ENCODE measurements around the gene MRPL51. TPM values are rescaled to one million over a fixed set of nuclear protein-coding genes. Genes with fewer than 3 reads are reported as not detected.
"Not testable (repeated sequence)": the region's sequence is repeated elsewhere in the genome, so short reads cannot be mapped to it uniquely, and the experiment has no call there.

MRPL51 gene
- total and polyA plus RNA-seq, 7 experiments from 2014 or later: 22.5 to 220 (median 82.0) TPM

DNA sequence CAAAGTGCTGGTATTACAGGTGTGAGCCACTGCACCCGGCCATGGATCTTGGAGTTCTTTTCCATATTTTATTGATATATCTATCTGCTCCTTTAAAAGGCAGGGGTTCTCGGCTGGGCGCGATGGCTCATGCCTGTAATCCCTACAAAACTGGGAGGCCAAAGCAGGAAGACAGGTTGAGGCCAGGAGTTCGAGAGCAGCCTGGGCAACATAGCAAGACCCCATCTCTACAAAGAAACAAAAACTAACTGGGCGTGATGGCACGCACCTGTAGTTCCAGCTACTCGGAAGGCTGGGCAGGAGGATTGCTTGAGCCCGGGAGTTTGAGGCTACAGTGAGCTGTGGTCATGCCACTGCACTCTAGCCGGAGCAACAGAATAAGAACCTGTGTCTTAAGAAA lies 29.1 kb upstream of the MRPL51 start:
- H3K4me3 Mint-ChIP-seq: no peak overlapping the region
- H3K4me1 Mint-ChIP-seq: peaks cover 0 to 7% (median 0%) of the 10 kb centered on the region in 7 donors
- Histone ChIP-seq H3K9me3 (ENCODE audit: control insufficient read depth in 2 of 3, low read length in 3 of 3) (no peaks in the 10 kb centered on the region), H3K4me3 (ENCODE audit: low read length) (no peak overlapping the region), H3K4me1 (ENCODE audit: control insufficient read depth in 2 of 2, insufficient read depth in 2 of 2, low read length in 2 of 2) (no peaks in the 10 kb centered on the region), H3K27me3 (ENCODE audit: control insufficient read depth in 2 of 2, insufficient read depth in 2 of 2, low read length in 2 of 2) (no peaks in the 10 kb centered on the region), H3K36me3 (ENCODE audit: control insufficient read depth in 2 of 3, insufficient read depth in 3 of 3, low read length in 3 of 3) (peaks cover 21 to 89% (median 26%) of the 10 kb centered on the region in 3 experiments), H3K27ac (ENCODE audit: low read depth, low read length) (no peak overlapping the region)
- intact Hi-C loops (cut with micrococcal nuclease): no loop called here
- H3K36me3 Mint-ChIP-seq: peaks cover 14 to 54% (median 23%) of the 10 kb centered on the region in 5 donors
- ChIA-PET CTCF (no interaction called here), POLR2A (interaction anchor here (0.7 to 1.4 kb wide), 3 partner anchors 10 to 77 kb away, joined by 3 to 4 read pairs (median 4); no protein-coding TSS in a partner anchor)
- no peaks in the 10 kb centered on the region for H3K27me3 Mint-ChIP-seq
- no peaks in the 10 kb centered on the region for H3K9me3 Mint-ChIP-seq
- ATAC-seq (no peak), DNase-seq (no peak)
- no peak overlapping the region for H3K27ac Mint-ChIP-seq

GRCh38 chr12:6520186-6520585 lies 27.1 kb upstream of the MRPL51 start:
- ChIA-PET POLR2A (interaction anchor here (1.1 kb wide), 1 partner anchor 12 kb away, joined by 3 read pairs; no protein-coding TSS in a partner anchor), CTCF (no interaction called here)
- Mint-ChIP-seq H3K4me1 (peaks cover 0 to 7% (median 0%) of the 10 kb centered on the region in 7 donors), H3K9me3 (no peaks in the 10 kb centered on the region), H3K27ac (peak overlapping the region in 7 of 9 donors; percentile 9 to 78 (median 29)), H3K27me3 (no peaks in the 10 kb centered on the region), H3K4me3 (no peak overlapping the region), H3K36me3 (peaks cover 19 to 53% (median 29%) of the 10 kb centered on the region in 5 donors)
- Histone ChIP-seq H3K9me3 (ENCODE audit: control insufficient read depth in 2 of 3, low read length in 3 of 3) (no peaks in the 10 kb centered on the region), H3K36me3 (ENCODE audit: control insufficient read depth in 2 of 3, insufficient read depth in 3 of 3, low read length in 3 of 3) (peaks cover 21 to 85% (median 24%) of the 10 kb centered on the region in 3 experiments), H3K4me3 (ENCODE audit: low read length) (no peak overlapping the region), H3K4me1 (ENCODE audit: control insufficient read depth in 2 of 2, insufficient read depth in 2 of 2, low read length in 2 of 2) (no peaks in the 10 kb centered on the region), H3K27me3 (ENCODE audit: control insufficient read depth in 2 of 2, insufficient read depth in 2 of 2, low read length in 2 of 2) (no peaks in the 10 kb centered on the region), H3K27ac (ENCODE audit: low read depth, low read length) (no peak overlapping the region)
- ATAC-seq: no peak
- intact Hi-C loops (cut with micrococcal nuclease): no loop called here
- DNase-seq: no peak

DNA sequence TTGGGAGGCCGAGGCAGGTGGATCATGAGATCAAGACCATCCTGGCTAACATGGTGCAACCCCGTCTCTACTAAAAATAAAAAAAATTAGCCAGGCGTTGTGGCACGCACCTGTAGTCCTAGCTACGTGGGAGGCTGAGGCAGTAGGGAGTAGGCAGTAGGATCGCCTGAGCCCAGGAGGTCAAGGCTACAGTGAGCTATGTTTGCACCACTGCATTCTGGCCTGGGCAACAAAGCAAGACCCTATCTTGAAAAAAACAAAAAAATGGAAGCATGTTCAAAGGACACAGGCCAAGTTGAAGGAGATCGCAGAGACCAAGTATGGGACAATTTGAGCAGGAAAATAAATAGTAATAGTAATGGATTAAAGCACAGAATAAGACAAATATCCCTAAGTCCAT lies 15.0 kb upstream of the MRPL51 start:
- H3K9me3 ChIP-seq (ENCODE audit: control insufficient read depth in 2 of 3, low read length in 3 of 3): no peaks in the 10 kb centered on the region
- DNase-seq (no peak), ATAC-seq (no peak)
- no peaks in the 10 kb centered on the region for H3K27me3 ChIP-seq (ENCODE audit: control insufficient read depth in 2 of 2, insufficient read depth in 2 of 2, low read length in 2 of 2)
- Mint-ChIP-seq H3K27ac (no peak overlapping the region), H3K4me1 (peaks cover 0 to 21% (median 6%) of the 10 kb centered on the region in 7 donors), H3K9me3 (no peaks in the 10 kb centered on the region), H3K36me3 (peaks cover 15 to 41% (median 33%) of the 10 kb centered on the region in 5 donors), H3K27me3 (no peaks in the 10 kb centered on the region), H3K4me3 (no peak overlapping the region)
- H3K4me1 ChIP-seq (ENCODE audit: control insufficient read depth in 2 of 2, insufficient read depth in 2 of 2, low read length in 2 of 2): no peaks in the 10 kb centered on the region
- no peak overlapping the region for H3K27ac ChIP-seq (ENCODE audit: low read depth, low read length)
- POLR2A ChIA-PET: interaction anchor here (1.5 kb wide), 1 partner anchor 13 kb away, joined by 7 read pairs; no protein-coding TSS in a partner anchor
- CTCF ChIA-PET: no interaction called here
- H3K4me3 ChIP-seq (ENCODE audit: low read length): no peak overlapping the region
- intact Hi-C loops (cut with micrococcal nuclease): no loop called here
- H3K36me3 ChIP-seq (ENCODE audit: control insufficient read depth in 2 of 3, insufficient read depth in 3 of 3, low read length in 3 of 3): peaks cover 5 to 34% (median 7%) of the 10 kb centered on the region in 3 experiments

- H3K4me1 Mint-ChIP-seq: peaks cover 0 to 21% (median 6%) of the 10 kb centered on the region in 7 donors
- H3K4me3 ChIP-seq (ENCODE audit: low read length): no peak overlapping the region
- no peaks in the 10 kb centered on the region for H3K9me3 Mint-ChIP-seq
- CTCF ChIA-PET: interaction anchor here (0.7 kb wide), 2 partner anchors 46 to 66 kb away, joined by 3 to 4 read pairs; no protein-coding TSS in a partner anchor
- no peaks in the 10 kb centered on the region for H3K9me3 ChIP-seq (ENCODE audit: control insufficient read depth in 2 of 3, low read length in 3 of 3)
- no peak overlapping the region for H3K4me3 Mint-ChIP-seq
- intact Hi-C loops (cut with micrococcal nuclease): no loop called here
- H3K27me3 ChIP-seq (ENCODE audit: control insufficient read depth in 2 of 2, insufficient read depth in 2 of 2, low read length in 2 of 2): no peaks in the 10 kb centered on the region
- POLR2A ChIA-PET: interaction anchor here (0.6 to 1.5 kb wide), 2 partner anchors 12 to 48 kb away, joined by 3 to 7 read pairs; no protein-coding TSS in a partner anchor
- DNase-seq (no peak), ATAC-seq (no peak)
- peak overlapping the region in 1 of 9 donors; percentile 52 for H3K27ac Mint-ChIP-seq
- no peaks in the 10 kb centered on the region for H3K4me1 ChIP-seq (ENCODE audit: control insufficient read depth in 2 of 2, insufficient read depth in 2 of 2, low read length in 2 of 2)
- H3K27me3 Mint-ChIP-seq: no peaks in the 10 kb centered on the region
- H3K27ac ChIP-seq (ENCODE audit: low read depth, low read length): no peak overlapping the region
- H3K36me3 ChIP-seq (ENCODE audit: control insufficient read depth in 2 of 3, insufficient read depth in 3 of 3, low read length in 3 of 3): peaks cover 5 to 27% (median 7%) of the 10 kb centered on the region in 3 experiments
- H3K36me3 Mint-ChIP-seq: peaks cover 8 to 33% (median 26%) of the 10 kb centered on the region in 5 donors
Measured at GRCh38 chr12:6507102-6507998, 14.3 kb upstream of the MRPL51 start.

DNA sequence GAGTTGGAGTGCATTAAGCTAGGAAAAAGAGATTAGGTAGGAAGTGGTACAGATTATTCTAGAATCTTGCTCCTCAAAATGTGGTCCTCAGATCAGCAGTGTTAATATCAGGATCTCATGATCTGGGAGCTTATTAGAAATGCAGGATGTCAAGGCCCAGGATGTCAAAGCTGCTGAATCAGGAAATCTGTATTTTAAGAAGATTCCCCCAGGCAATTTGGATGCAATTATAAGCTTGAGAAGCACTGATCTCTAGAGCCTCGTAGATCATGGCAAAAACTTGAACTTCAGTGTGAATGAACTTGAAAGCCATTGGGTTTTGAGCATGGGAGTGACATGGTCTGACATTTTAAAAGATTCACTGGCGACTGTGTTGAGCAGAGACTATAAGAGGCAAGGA lies 7.4 kb upstream of the MRPL51 start:
- Mint-ChIP-seq H3K4me3 (no peak overlapping the region), H3K27me3 (no peaks in the 10 kb centered on the region), H3K9me3 (no peaks in the 10 kb centered on the region), H3K27ac (no peak overlapping the region), H3K36me3 (peaks cover 0 to 16% (median 4%) of the 10 kb centered on the region in 5 donors), H3K4me1 (peaks cover under 1 to 21% (median 14%) of the 10 kb centered on the region in 7 donors)
- H3K4me3 ChIP-seq (ENCODE audit: low read length): no peak overlapping the region
- no peak overlapping the region for H3K27ac ChIP-seq (ENCODE audit: low read depth, low read length)
- no peaks in the 10 kb centered on the region for H3K27me3 ChIP-seq (ENCODE audit: control insufficient read depth in 2 of 2, insufficient read depth in 2 of 2, low read length in 2 of 2)
- intact Hi-C loops (cut with micrococcal nuclease): loop anchor here in 1 of 2 donors (2.0 kb wide), 1 partner anchor 14 kb away; no protein-coding TSS in a partner anchor
- POLR2A ChIA-PET: interaction anchor here (0.6 to 1.1 kb wide), 3 partner anchors 9 to 324 kb away, joined by 3 to 5 read pairs (median 3); no protein-coding TSS in a partner anchor
- H3K9me3 ChIP-seq (ENCODE audit: control insufficient read depth in 2 of 3, low read length in 3 of 3): no peaks in the 10 kb centered on the region
- ATAC-seq: no peak
- CTCF ChIA-PET: interaction anchor here (1.1 to 1.8 kb wide), 3 partner anchors 35 to 76 kb away, joined by 3 to 9 read pairs (median 3); no protein-coding TSS in a partner anchor
- H3K4me1 ChIP-seq (ENCODE audit: control insufficient read depth in 2 of 2, insufficient read depth in 2 of 2, low read length in 2 of 2): peaks cover 5% of the 10 kb centered on the region in 2 donors
- H3K36me3 ChIP-seq (ENCODE audit: control insufficient read depth in 2 of 3, insufficient read depth in 3 of 3, low read length in 3 of 3): peaks cover 4 to 18% (median 5%) of the 10 kb centered on the region in 3 experiments
- DNase-seq: no peak

- ATAC-seq; H3K27me3 Mint-ChIP-seq; H3K27ac ChIP-seq (ENCODE audit: low read depth, low read length); intact Hi-C loops (cut with micrococcal nuclease); H3K27me3 ChIP-seq (ENCODE audit: control insufficient read depth in 2 of 2, insufficient read depth in 2 of 2, low read length in 2 of 2); H3K9me3 ChIP-seq (ENCODE audit: control insufficient read depth in 2 of 3, low read length in 3 of 3); H3K4me3 ChIP-seq (ENCODE audit: low read length); DNase-seq; H3K9me3 Mint-ChIP-seq: not testable (repeated sequence)
- CTCF ChIA-PET: interaction anchor here (0.6 to 1.0 kb wide), 3 partner anchors 8 to 1313 kb away, joined by 3 to 6 read pairs (median 4); no protein-coding TSS in a partner anchor
- Mint-ChIP-seq H3K4me3 (peak overlapping the region in 2 of 10 donors; percentile 66), H3K4me1 (peaks cover 12 to 40% (median 31%) of the 10 kb centered on the region in 7 donors), H3K36me3 (peaks cover 0 to 21% (median 5%) of the 10 kb centered on the region in 5 donors), H3K27ac (peak overlapping the region in 8 of 9 donors; percentile 41 to 93 (median 67))
- peaks cover 4 to 18% (median 5%) of the 10 kb centered on the region in 3 experiments for H3K36me3 ChIP-seq (ENCODE audit: control insufficient read depth in 2 of 3, insufficient read depth in 3 of 3, low read length in 3 of 3)
- H3K4me1 ChIP-seq (ENCODE audit: control insufficient read depth in 2 of 2, insufficient read depth in 2 of 2, low read length in 2 of 2): peaks cover 19 to 21% of the 10 kb centered on the region in 2 donors
- POLR2A ChIA-PET: interaction anchor here (0.6 to 1.6 kb wide), 3 partner anchors 26 to 76 kb away, joined by 3 to 5 read pairs (median 3); partner anchors contain the start of genes CD27 and VAMP1
Measured at GRCh38 chr12:6497291-6497690, 4.2 kb upstream of the MRPL51 start.

All from naive thymus-derived CD4-positive, alpha-beta T cell (primary cell).